Measurements from ENCODE around the gene SRGAP1. TPM values are rescaled to one million over a fixed set of nuclear protein-coding genes. Genes with fewer than 3 reads are reported as not detected.

SRGAP1 gene
- total RNA-seq, 1 donor from 2014 or later, result 2.3 TPM

GRCh38 chr12:63918800-63919300, 74.3 kb downstream of the SRGAP1 start:
- Histone ChIP-seq H3K4me3 (no peak overlapping the region), H3K4me1 (no peaks in the 10 kb centered on the region), H3K36me3 (no peaks in the 10 kb centered on the region), H3K27ac (replicated peaks) (no peak overlapping the region), H3K9me3 (replicated peaks) (no peaks in the 10 kb centered on the region), H3K27me3 (ENCODE audit: low read depth) (no peaks in the 10 kb centered on the region)
- DNase-seq, result no peak
- no peak for TF ChIP-seq CTCF (IDR thresholded peaks at IDR 0.05; ENCODE audit: borderline replicate concordance)
- intact Hi-C loops (cut with micrococcal nuclease), result no loop called here

- no peaks in the 10 kb centered on the region for H3K36me3 ChIP-seq
- H3K27me3 ChIP-seq (ENCODE audit: low read depth), result no peaks in the 10 kb centered on the region
- no peak for TF ChIP-seq CTCF (IDR thresholded peaks at IDR 0.05; ENCODE audit: borderline replicate concordance)
Observed at GRCh38 chr12:63919756-63920155, 75.3 kb downstream of the SRGAP1 start.

GRCh38 chr12:63921157-63921556, 76.7 kb downstream of the SRGAP1 start:
- H3K27ac ChIP-seq (replicated peaks), result no peak overlapping the region
- H3K9me3 ChIP-seq (replicated peaks), result no peaks in the 10 kb centered on the region
- no peaks in the 10 kb centered on the region for H3K36me3 ChIP-seq
- DNase-seq, result no peak
- intact Hi-C loops (cut with micrococcal nuclease), result no loop called here
- H3K4me1 ChIP-seq, result peaks cover 9% of the 10 kb centered on the region
- TF ChIP-seq CTCF (IDR thresholded peaks at IDR 0.05; ENCODE audit: borderline replicate concordance), result no peak
- no peak overlapping the region for H3K4me3 ChIP-seq
- H3K27me3 ChIP-seq (ENCODE audit: low read depth), result no peaks in the 10 kb centered on the region

More at GRCh38 chr12:63919756-63920155, 75.3 kb downstream of the SRGAP1 start:
- peaks cover 3% of the 10 kb centered on the region for H3K4me1 ChIP-seq
- no peak for DNase-seq
- intact Hi-C loops (cut with micrococcal nuclease), result no loop called here
- no peak overlapping the region for H3K27ac ChIP-seq (replicated peaks)
- no peaks in the 10 kb centered on the region for H3K9me3 ChIP-seq (replicated peaks)
- no peak overlapping the region for H3K4me3 ChIP-seq

GRCh38 chr12:63922474-63922873, 78.0 kb downstream of the SRGAP1 start:
- H3K4me1 ChIP-seq, result peaks cover 9% of the 10 kb centered on the region
- H3K4me3 ChIP-seq, result no peak overlapping the region
- H3K9me3 ChIP-seq (replicated peaks), result no peaks in the 10 kb centered on the region
- H3K27me3 ChIP-seq (ENCODE audit: low read depth), result no peaks in the 10 kb centered on the region
- H3K27ac ChIP-seq (replicated peaks), result no peak overlapping the region
- DNase-seq, result no peak
- intact Hi-C loops (cut with micrococcal nuclease), result no loop called here
- no peaks in the 10 kb centered on the region for H3K36me3 ChIP-seq
- TF ChIP-seq CTCF (IDR thresholded peaks at IDR 0.05; ENCODE audit: borderline replicate concordance), result no peak

- Histone ChIP-seq H3K4me3 (no peak overlapping the region), H3K27ac (replicated peaks) (no peak overlapping the region), H3K27me3 (ENCODE audit: low read depth) (no peaks in the 10 kb centered on the region), H3K36me3 (no peaks in the 10 kb centered on the region), H3K4me1 (peaks cover 9% of the 10 kb centered on the region), H3K9me3 (replicated peaks) (no peaks in the 10 kb centered on the region)
- intact Hi-C loops (cut with micrococcal nuclease), result no loop called here
- no peak for TF ChIP-seq CTCF (IDR thresholded peaks at IDR 0.05; ENCODE audit: borderline replicate concordance)
- DNase-seq, result no peak
Observed at GRCh38 chr12:63924781-63925180, 80.3 kb downstream of the SRGAP1 start.

Data from left ventricle myocardium inferior (tissue), 1 donor.